Measurements from ENCODE around the gene TPSD1.

Gene TPSD1

GRCh38 chr16:1298406-1298805 lies 42.5 kb downstream of the TPSD1 start:
- in situ Hi-C loops (cut with MboI; ENCODE audit: low pct_unique_long_range_greater_than_20kb, low sequenced_read_pairs, unreplicated experiment) = no loop called here
- TF ChIP-seq CTCF (IDR thresholded peaks at IDR 0.05; ENCODE audit: extremely low read depth, insufficient read depth, missing control alignments) = no peak
- DNase-seq (ENCODE audit: low spot score) = no peak

- no peak for TF ChIP-seq CTCF (IDR thresholded peaks at IDR 0.05; ENCODE audit: extremely low read depth, insufficient read depth, missing control alignments)
- no peak for DNase-seq (ENCODE audit: low spot score)
- in situ Hi-C loops (cut with MboI; ENCODE audit: low pct_unique_long_range_greater_than_20kb, low sequenced_read_pairs, unreplicated experiment) = no loop called here
These were observed 43.4 kb downstream of the TPSD1 start for GRCh38 chr16:1299012-1299867.

- TF ChIP-seq CTCF (IDR thresholded peaks at IDR 0.05; ENCODE audit: extremely low read depth, insufficient read depth, missing control alignments) = no peak
- no peak for DNase-seq (ENCODE audit: low spot score)
- in situ Hi-C loops (cut with MboI; ENCODE audit: low pct_unique_long_range_greater_than_20kb, low sequenced_read_pairs, unreplicated experiment) = no loop called here
These were observed 44.0 kb downstream of the TPSD1 start for GRCh38 chr16:1299868-1300203.

GRCh38 chr16:1300664-1301476 lies 45.0 kb downstream of the TPSD1 start:
- in situ Hi-C loops (cut with MboI; ENCODE audit: low pct_unique_long_range_greater_than_20kb, low sequenced_read_pairs, unreplicated experiment) = no loop called here
- peak; percentile 96 for TF ChIP-seq CTCF (IDR thresholded peaks at IDR 0.05; ENCODE audit: extremely low read depth, insufficient read depth, missing control alignments)
- DNase-seq (ENCODE audit: low spot score) = peak; percentile 92

GRCh38 chr16:1301562-1301961 lies 45.7 kb downstream of the TPSD1 start:
- in situ Hi-C loops (cut with MboI; ENCODE audit: low pct_unique_long_range_greater_than_20kb, low sequenced_read_pairs, unreplicated experiment) = no loop called here
- no peak for DNase-seq (ENCODE audit: low spot score)
- TF ChIP-seq CTCF (IDR thresholded peaks at IDR 0.05; ENCODE audit: extremely low read depth, insufficient read depth, missing control alignments) = no peak

- no peak for DNase-seq (ENCODE audit: low spot score)
- in situ Hi-C loops (cut with MboI; ENCODE audit: low pct_unique_long_range_greater_than_20kb, low sequenced_read_pairs, unreplicated experiment) = no loop called here
- no peak for TF ChIP-seq CTCF (IDR thresholded peaks at IDR 0.05; ENCODE audit: extremely low read depth, insufficient read depth, missing control alignments)
These were observed 50.0 kb downstream of the TPSD1 start for GRCh38 chr16:1305823-1306222.
